Measurements from ENCODE around the gene MRPL36.

The MRPL36 gene

DNA sequence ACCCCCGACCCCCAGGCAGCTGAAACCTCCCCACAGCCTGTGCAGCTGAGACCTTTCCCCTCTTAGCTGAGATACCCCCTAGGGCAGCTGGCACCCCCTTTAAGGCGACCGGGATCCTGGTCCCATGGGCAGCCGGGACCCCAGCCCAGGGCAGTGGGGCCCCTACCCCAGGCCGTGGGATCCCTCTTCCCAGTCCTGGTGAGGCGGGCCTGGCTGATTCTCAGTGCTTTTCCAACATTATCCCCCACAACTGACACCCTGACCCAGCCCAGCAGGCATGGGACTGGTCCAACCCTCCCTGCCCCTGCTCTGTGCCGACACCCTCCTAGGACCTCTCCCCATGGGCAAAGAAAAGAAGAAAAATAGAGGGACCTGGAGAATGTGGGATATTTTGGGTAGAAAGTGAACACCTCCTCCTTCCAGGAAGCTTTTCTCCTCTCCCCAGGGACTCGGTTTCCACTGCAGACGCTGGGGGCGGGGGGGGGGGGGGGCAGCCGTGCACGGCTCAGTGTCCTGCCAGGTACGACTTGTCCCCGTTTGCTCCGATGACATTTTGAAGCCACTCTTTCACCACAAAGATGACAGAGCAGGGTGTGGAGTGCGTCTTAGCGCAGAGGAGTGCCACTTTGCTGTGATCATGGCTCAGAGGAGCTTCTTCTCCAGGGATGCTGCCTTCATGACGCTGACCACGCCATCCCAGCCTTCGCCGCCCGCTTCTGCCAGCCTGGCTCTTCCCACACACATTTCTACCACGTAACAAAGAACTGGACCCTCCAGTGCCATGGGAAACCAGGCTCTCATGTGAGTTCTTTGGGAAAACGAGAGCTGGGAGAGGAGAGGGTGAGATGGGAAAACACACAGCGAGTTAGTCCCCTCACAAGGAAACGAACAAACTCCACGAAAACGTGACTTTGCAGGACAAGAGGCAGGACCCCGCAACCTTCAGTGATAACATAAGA, 47.5 kb downstream of the MRPL36 start:
- Histone ChIP-seq H3K9ac (ENCODE audit: low read length) (no peak overlapping the region), H2AFZ (ENCODE audit: low read depth, low read length) (no peak overlapping the region), H3K4me2 (ENCODE audit: low read length) (no peak overlapping the region), H3K79me2 (ENCODE audit: low read length) (no peaks in the 10 kb centered on the region), H3K9me3 (ENCODE audit: insufficient read depth, low read length) (no peaks in the 10 kb centered on the region), H3K4me3 (ENCODE audit: low read length) (no peak overlapping the region), H4K20me1 (ENCODE audit: insufficient read depth, low read length) (no peaks in the 10 kb centered on the region), H3K4me1 (ENCODE audit: low read length) (no peaks in the 10 kb centered on the region), H3K36me3 (replicated peaks; ENCODE audit: low read depth, low read length) (no peaks in the 10 kb centered on the region), H3K27me3 (ENCODE audit: low read depth, low read length) (no peaks in the 10 kb centered on the region), H3K27ac (ENCODE audit: low read length) (no peak overlapping the region)
- TF ChIP-seq, protein P1, sequence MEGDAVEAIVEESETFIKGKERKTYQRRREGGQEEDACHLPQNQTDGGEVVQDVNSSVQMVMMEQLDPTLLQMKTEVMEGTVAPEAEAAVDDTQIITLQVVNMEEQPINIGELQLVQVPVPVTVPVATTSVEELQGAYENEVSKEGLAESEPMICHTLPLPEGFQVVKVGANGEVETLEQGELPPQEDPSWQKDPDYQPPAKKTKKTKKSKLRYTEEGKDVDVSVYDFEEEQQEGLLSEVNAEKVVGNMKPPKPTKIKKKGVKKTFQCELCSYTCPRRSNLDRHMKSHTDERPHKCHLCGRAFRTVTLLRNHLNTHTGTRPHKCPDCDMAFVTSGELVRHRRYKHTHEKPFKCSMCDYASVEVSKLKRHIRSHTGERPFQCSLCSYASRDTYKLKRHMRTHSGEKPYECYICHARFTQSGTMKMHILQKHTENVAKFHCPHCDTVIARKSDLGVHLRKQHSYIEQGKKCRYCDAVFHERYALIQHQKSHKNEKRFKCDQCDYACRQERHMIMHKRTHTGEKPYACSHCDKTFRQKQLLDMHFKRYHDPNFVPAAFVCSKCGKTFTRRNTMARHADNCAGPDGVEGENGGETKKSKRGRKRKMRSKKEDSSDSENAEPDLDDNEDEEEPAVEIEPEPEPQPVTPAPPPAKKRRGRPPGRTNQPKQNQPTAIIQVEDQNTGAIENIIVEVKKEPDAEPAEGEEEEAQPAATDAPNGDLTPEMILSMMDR (IDR thresholded peaks at IDR 0.05; ENCODE audit: low read depth, low read length) = no peak
- no peak for TF ChIP-seq EZH2phosphoT487 (IDR thresholded peaks at IDR 0.05; ENCODE audit: low read depth)

DNA sequence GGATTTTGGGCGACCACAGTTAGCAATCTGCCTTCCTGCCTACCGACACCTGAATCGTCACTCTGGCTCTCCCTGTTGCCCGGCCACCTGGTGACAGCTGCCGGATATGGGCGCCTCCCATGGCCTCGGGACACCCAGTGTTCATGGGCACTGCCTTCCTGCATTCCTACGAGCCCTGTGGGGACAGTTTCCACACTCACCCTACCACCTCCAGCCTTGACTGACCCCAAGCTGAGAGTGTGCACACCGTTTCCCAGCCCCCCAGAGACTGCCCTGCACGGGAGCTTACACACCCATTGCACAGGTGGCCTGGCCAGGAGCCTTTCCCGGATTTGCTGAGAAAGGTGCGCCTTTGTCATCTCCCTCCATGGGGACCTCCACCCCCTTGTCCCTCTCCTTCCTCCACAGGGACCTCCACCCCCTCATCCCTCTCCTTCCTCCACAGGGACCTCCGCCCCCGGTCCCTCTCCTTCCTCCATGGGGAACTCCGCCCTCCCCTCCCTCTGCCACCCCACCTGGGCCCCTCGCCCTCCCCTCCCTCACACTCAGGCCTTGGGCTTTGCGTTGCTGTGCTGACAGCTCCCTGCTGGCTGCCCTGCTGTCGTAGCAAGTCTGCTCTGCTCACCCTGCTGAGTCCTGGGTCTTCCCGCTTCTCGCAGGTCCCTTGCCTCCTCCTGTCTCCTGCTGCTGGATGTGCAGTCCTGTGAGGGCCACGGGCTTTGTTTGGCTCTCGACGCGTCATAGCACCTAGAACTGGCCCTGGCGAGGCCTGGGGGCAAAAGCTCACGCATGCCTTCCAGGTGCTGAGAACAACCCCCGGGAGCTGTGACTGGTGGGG, 48.4 kb downstream of the MRPL36 start:
- Histone ChIP-seq H3K4me3 (ENCODE audit: low read length) (no peak overlapping the region), H3K36me3 (replicated peaks; ENCODE audit: low read depth, low read length) (no peaks in the 10 kb centered on the region), H3K9ac (ENCODE audit: low read length) (no peak overlapping the region), H4K20me1 (ENCODE audit: insufficient read depth, low read length) (no peaks in the 10 kb centered on the region), H3K9me3 (ENCODE audit: insufficient read depth, low read length) (no peaks in the 10 kb centered on the region), H3K4me1 (ENCODE audit: low read length) (no peaks in the 10 kb centered on the region), H2AFZ (ENCODE audit: low read depth, low read length) (no peak overlapping the region), H3K27me3 (ENCODE audit: low read depth, low read length) (no peaks in the 10 kb centered on the region), H3K79me2 (ENCODE audit: low read length) (no peaks in the 10 kb centered on the region), H3K27ac (ENCODE audit: low read length) (no peak overlapping the region), H3K4me2 (ENCODE audit: low read length) (no peak overlapping the region)
- TF ChIP-seq, protein P1 (IDR thresholded peaks at IDR 0.05; ENCODE audit: low read depth, low read length) = no peak
- no peak for TF ChIP-seq EZH2phosphoT487 (IDR thresholded peaks at IDR 0.05; ENCODE audit: low read depth)

DNA sequence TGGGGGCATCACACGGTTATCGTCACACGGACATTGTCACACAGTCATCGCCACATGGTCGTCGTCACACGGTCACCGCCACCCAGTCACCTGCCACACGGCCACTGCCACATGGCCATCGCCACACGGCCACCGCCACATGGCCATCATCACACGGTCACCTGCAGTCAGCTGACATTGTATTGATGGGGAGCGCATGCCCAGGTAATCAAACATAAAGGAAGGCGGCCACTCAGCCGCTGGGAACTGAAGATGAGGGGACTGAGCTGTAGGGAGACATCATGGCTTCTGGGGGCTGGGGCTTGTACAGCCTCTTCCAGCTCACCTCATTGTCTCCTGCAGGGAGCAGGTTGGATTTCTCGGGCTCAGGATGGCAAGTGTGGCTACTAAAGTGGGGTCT, 49.2 kb downstream of the MRPL36 start:
- no peaks in the 10 kb centered on the region for H4K20me1 ChIP-seq (ENCODE audit: insufficient read depth, low read length)
- H3K4me1 ChIP-seq (ENCODE audit: low read length) = no peaks in the 10 kb centered on the region
- no peak overlapping the region for H3K4me2 ChIP-seq (ENCODE audit: low read length)
- H3K4me3 ChIP-seq (ENCODE audit: low read length) = no peak overlapping the region
- no peak overlapping the region for H3K9ac ChIP-seq (ENCODE audit: low read length)
- TF ChIP-seq EZH2phosphoT487 (IDR thresholded peaks at IDR 0.05; ENCODE audit: low read depth) = no peak
- TF ChIP-seq, protein P1 (IDR thresholded peaks at IDR 0.05; ENCODE audit: low read depth, low read length) = no peak
- no peak overlapping the region for H2AFZ ChIP-seq (ENCODE audit: low read depth, low read length)
- no peaks in the 10 kb centered on the region for H3K36me3 ChIP-seq (replicated peaks; ENCODE audit: low read depth, low read length)
- H3K79me2 ChIP-seq (ENCODE audit: low read length) = no peaks in the 10 kb centered on the region
- no peaks in the 10 kb centered on the region for H3K27me3 ChIP-seq (ENCODE audit: low read depth, low read length)
- no peak overlapping the region for H3K27ac ChIP-seq (ENCODE audit: low read length)
- no peaks in the 10 kb centered on the region for H3K9me3 ChIP-seq (ENCODE audit: insufficient read depth, low read length)

Measured in OCI-LY3 (cell line).